Pancreas (tissue), 10 donors: ENCODE measurements around the gene KAZN. TPM values are rescaled to one million over a fixed set of nuclear protein-coding genes. Genes with fewer than 3 reads are reported as not detected.
"Not testable (repeated sequence)": the region's sequence is repeated elsewhere in the genome, so short reads cannot be mapped to it uniquely, and the experiment has no call there.

Experiments
- ATAC-seq, 4 donors: fragments of 200-7000 bp; cut with Tn5 transposase; one replicate each; pipeline versions ENCODE4 v1.8.0 to v1.9.1; 2020; ENCODE audit warnings: mild to moderate bottlenecking in 4 of 4, moderate library complexity in 4 of 4
- DNase-seq, 6 donors: peaks; one replicate each; pipeline ENCODE4 v3.0.0-alpha.2; 2020
- FAIRE-seq: peaks from 2 replicates; lab custom pipeline; 2012; peaks lifted over from hg19 to GRCh38; lab: Jason Lieb, UNC
- H3K27ac ChIP-seq, 4 donors: fragments of 200-600 bp; sonication (generic); 1 replicate in 3 of 4; 2 replicates in 1 of 4; pipeline versions ENCODE4 v1.5.0 to v1.8.0; 2020
- H3K27me3 ChIP-seq, 4 donors: fragments of 200-600 bp; one replicate each; pipeline ENCODE4 v1.8.0; 2021
- H3K36me3 ChIP-seq, 3 donors: fragments of 200-600 bp; sonication (generic) in 1 of 3; one replicate each; pipeline versions ENCODE4 v1.5.0 to v1.8.0; 2020 to 2021
- H3K4me1 ChIP-seq, 3 donors: fragments of 200-600 bp; one replicate each; pipeline ENCODE4 v1.8.0; 2021
- H3K4me3 ChIP-seq, 4 donors: fragments of 200-600 bp; sonication (generic) in 2 of 4; one replicate each; pipeline versions ENCODE4 v1.5.0 to v1.8.0; 2020 to 2021
- H3K9me3 ChIP-seq, 4 donors: fragments of 200-600 bp; one replicate each; pipeline ENCODE4 v1.8.0; 2021
- WGBS, 2 donors: extraction: QIAGEN DNeasy Blood & Tissue Kit; methylation state at CpG; one replicate each; pipeline ENCODE4 v1.1.7; 2013; 5-methylcytosine and 5-hydroxymethylcytosine counted together
- intact Hi-C, 3 donors: fragments of 100-400 bp; cut with DNase I; formaldehyde crosslinking; loops; one replicate each; pipeline versions ENCODE4 v1.11.1 to v1.14.2; 2022
- polyA plus RNA-seq, 2 donors: library from polyadenylated mRNA; stranded (reverse); fragments of 200-250 nt; gene quantifications; one replicate each; pipeline ENCODE4 v1.2.3, GENCODE V29; 2013
- total RNA-seq, 6 donors: library from RNA; stranded (reverse); fragmentation: NEBNext Ultra II Directional in 4 of 6; extraction: Animal tissue kit (Norgen Biotek cat#: 25700) in 4 of 6; gene quantifications; one replicate each; pipeline versions ENCODE4 v1.2.1 to v1.2.4, GENCODE V29; 2021 to 2023
- TF ChIP-seq, protein P1 (sequence below), 4 donors: fragments of 200-600 bp; sonication (generic) in 3 of 4; IDR thresholded peaks; one replicate each; pipeline versions ENCODE4 v1.5.0 to v1.8.0; 2021; ENCODE audit warnings: antibody characterized with exemption in 4 of 4
- donor health status: healthy with polysubstance abuse.
- donor health status: DM: no; HTN: no; CAD: no; lungs with moderate emphysema.
- donor health status: DM: no; HTN: no; CAD: no.
- donor health status: control.
- donor health status: control.
- donor health status: Bipolar disorder and iron deficiency.
- donor health status: DM: yes; HTN: yes; CAD: no.
- donor health status: DM: no; HTN: no; CAD: no.
- donor health status: DM: no; HTN: no; CAD: no.
- donor health status: DM: yes; HTN: yes; CAD: no.

The KAZN gene
- total and polyA plus RNA-seq, 8 donors: 2.4 to 6.0 (median 4.1) TPM

DNA sequence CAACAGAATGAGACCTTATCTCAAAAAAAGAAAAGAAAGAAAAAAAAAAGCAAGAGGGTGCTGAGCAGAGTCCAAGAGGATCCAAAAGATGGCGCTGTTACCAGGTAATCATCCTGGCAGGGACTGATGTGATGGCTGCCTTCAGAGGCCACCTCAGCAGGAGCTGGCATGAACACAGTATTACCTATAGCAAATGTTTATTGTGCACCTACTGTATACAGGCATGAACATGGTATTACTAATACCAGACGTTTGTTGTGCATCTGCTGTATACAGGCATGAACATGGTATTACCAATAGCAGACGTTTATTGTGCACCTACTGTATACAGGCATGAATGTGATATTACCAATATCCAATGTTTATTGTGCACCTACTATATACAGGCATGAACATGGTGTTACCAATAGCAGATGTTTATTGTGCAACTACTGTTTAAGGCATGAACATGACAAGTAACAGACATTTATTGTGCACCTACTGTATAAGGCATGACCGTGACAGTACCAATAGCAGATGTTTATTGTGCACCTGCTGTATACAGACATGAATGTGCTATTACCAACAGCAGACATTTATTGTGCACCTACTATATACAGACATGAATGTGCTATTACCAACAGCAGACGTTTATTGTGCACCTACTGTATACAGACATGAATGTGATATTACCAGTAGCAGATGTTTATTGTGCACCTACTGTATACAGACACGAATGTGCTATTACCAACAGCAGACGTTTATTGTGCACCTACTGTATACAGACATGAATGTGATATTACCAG is 439.9 kb downstream of the KAZN start:
- TF ChIP-seq, protein P1, sequence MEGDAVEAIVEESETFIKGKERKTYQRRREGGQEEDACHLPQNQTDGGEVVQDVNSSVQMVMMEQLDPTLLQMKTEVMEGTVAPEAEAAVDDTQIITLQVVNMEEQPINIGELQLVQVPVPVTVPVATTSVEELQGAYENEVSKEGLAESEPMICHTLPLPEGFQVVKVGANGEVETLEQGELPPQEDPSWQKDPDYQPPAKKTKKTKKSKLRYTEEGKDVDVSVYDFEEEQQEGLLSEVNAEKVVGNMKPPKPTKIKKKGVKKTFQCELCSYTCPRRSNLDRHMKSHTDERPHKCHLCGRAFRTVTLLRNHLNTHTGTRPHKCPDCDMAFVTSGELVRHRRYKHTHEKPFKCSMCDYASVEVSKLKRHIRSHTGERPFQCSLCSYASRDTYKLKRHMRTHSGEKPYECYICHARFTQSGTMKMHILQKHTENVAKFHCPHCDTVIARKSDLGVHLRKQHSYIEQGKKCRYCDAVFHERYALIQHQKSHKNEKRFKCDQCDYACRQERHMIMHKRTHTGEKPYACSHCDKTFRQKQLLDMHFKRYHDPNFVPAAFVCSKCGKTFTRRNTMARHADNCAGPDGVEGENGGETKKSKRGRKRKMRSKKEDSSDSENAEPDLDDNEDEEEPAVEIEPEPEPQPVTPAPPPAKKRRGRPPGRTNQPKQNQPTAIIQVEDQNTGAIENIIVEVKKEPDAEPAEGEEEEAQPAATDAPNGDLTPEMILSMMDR (IDR thresholded peaks at IDR 0.05): no peak
- ATAC-seq: no peak
- Histone ChIP-seq H3K4me3 (no peak overlapping the region), H3K9me3 (no peaks in the 10 kb centered on the region), H3K27ac (no peak overlapping the region), H3K36me3 (no peaks in the 10 kb centered on the region), H3K27me3 (no peaks in the 10 kb centered on the region), H3K4me1 (no peaks in the 10 kb centered on the region)
- no peak for DNase-seq
- WGBS, 2 donors: 78 to 83% methylated on average over 7 of the region's 7 CpGs
- no peak for FAIRE-seq
- intact Hi-C loops: no loop called here

DNA sequence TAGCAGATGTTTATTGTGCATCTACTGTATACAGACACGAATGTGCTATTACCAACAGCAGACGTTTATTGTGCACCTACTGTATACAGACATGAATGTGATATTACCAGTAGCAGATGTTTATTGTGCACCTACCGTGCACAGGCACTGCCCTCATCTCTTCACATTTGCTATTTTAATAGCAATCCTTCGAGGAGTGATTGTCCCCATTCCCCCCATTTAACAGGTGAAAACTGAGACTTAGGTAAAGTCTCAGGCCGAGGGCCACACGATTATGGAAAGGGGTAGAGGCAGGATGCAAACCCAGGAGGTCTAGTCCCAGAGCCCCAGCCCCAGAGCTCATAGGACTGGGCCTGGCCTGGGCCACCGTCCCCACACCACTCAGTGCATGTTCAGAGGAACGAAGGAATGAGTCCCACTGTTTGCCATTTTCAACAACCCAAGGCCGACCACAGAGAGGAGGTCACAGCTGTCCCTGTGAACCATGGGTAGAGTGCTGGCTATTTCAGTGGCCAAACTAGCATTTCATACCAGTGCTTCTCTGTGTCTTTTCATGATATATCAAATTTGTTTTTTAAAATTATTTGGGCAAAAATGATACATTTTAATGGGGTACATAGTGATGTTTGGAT is 440.6 kb downstream of the KAZN start:
- Histone ChIP-seq H3K4me1 (no peaks in the 10 kb centered on the region), H3K27me3 (no peaks in the 10 kb centered on the region), H3K9me3 (no peaks in the 10 kb centered on the region), H3K36me3 (no peaks in the 10 kb centered on the region), H3K4me3 (no peak overlapping the region), H3K27ac (no peak overlapping the region)
- intact Hi-C loops: no loop called here
- TF ChIP-seq, protein P1 (IDR thresholded peaks at IDR 0.05): no peak
- WGBS, 2 donors: 79 to 86% methylated on average over 9 of the region's 9 CpGs
- no peak for ATAC-seq
- DNase-seq: no peak
- FAIRE-seq: no peak

DNA sequence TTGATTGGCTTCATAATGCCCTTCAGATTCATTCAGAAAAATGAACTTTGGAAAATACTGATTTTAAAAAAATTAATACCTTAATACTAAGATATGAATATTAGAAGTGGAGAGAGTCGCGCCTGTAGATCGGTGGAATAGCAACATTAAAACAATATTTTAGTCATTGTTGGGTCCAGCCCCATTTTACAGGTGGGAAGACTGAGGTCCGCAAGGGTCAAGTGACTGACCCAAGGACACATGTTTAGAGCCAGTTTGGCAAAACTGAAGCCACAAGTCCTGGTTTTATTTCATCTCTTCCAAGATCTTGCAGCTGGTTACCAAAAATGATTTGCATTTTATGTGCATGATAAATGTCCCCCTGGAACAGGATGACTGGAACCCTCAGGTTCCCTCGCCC is 441.4 kb downstream of the KAZN start:
- Histone ChIP-seq H3K27me3 (no peaks in the 10 kb centered on the region), H3K4me3 (no peak overlapping the region), H3K4me1 (no peaks in the 10 kb centered on the region), H3K27ac (no peak overlapping the region), H3K9me3 (no peaks in the 10 kb centered on the region), H3K36me3 (no peaks in the 10 kb centered on the region)
- WGBS, 2 donors: 98% methylated on average over 5 of the region's 5 CpGs
- TF ChIP-seq, protein P1 (IDR thresholded peaks at IDR 0.05): no peak
- DNase-seq: no peak
- FAIRE-seq: no peak
- intact Hi-C loops: loop anchor here in 1 of 3 donors (10.0 kb wide), 1 partner anchor 935 kb away; no protein-coding TSS in a partner anchor
- ATAC-seq: no peak

DNA sequence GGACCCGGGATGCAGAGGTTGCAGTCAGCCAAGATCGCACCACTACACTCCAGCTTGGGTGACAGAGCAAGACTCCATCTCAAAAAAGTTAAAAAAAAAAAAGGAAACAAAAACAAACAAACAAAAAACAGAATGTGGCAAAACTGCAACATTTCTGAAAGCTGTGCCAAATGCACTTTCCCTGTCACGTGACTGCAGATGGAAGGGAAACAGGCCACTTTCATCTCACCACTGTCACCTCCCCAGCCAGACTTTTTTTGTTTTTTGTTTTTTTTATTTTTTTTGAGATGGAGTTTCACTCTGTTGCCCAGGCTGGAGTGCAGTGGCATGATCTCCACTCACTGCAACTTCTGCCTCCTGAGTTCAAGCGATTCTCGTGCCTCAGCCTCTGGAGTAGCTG is 442.2 kb downstream of the KAZN start:
- not testable (repeated sequence) for H3K4me1 ChIP-seq, ATAC-seq, H3K27ac ChIP-seq, H3K36me3 ChIP-seq, DNase-seq, H3K27me3 ChIP-seq, FAIRE-seq, H3K4me3 ChIP-seq, H3K9me3 ChIP-seq
- intact Hi-C loops: loop anchor here in 1 of 3 donors (10.0 kb wide), 1 partner anchor 936 kb away; no protein-coding TSS in a partner anchor
- WGBS, 2 donors: 86 to 90% methylated on average over 5 of the region's 5 CpGs

DNA sequence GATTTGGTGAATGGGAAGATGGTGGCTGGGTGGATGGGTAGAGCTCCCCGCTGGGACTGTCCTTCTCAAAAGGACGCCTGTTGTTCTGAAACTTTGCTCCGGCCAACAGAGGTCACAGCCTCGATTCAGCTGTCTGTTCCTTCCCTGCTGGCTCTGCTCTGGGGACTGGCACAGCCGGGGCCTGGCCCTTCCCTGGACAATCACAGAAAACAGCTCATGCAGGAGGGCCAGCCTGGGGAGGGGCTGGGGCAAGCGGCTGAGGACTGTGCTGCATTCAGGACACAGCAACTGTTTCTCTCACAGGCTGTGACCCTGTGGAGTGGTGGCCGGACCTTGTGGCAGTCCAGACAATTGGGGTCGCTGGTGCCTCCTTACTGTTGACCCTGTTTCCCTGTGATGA is 444.4 kb downstream of the KAZN start:
- Histone ChIP-seq H3K9me3 (no peaks in the 10 kb centered on the region), H3K4me1 (no peaks in the 10 kb centered on the region), H3K36me3 (no peaks in the 10 kb centered on the region), H3K4me3 (no peak overlapping the region), H3K27me3 (no peaks in the 10 kb centered on the region), H3K27ac (no peak overlapping the region)
- WGBS, 2 donors: 80 to 82% methylated on average over 8 of the region's 8 CpGs
- TF ChIP-seq, protein P1 (IDR thresholded peaks at IDR 0.05): no peak
- no peak for FAIRE-seq
- intact Hi-C loops: loop anchor here in 1 of 3 donors (10.0 kb wide), 1 partner anchor 938 kb away; no protein-coding TSS in a partner anchor
- DNase-seq: no peak
- ATAC-seq: no peak
